Keratinocyte (primary cell): ENCODE measurements around the gene TAOK1. TPM values are rescaled to one million over a fixed set of nuclear protein-coding genes. Genes with fewer than 3 reads are reported as not detected.

Source experiments
- DNase-seq: peaks from one replicate; pipeline ENCODE4 v3.0.0-alpha.2; 2011; ENCODE audit warnings: low read depth, missing footprints, low spot score
- FAIRE-seq: peaks from 2 replicates; lab custom pipeline; 2011; peaks lifted over from hg19 to GRCh38; lab: Jason Lieb, UNC
- H2AFZ ChIP-seq: 2 replicates; pipeline ENCODE4 v1.6.0; 2012; ENCODE audit warnings: low read length, control low read depth, inconsistent platforms; ENCODE audit not compliant: control insufficient read depth
- H3K27ac ChIP-seq: 2 replicates; pipeline ENCODE4 v1.5.1; 2011; ENCODE audit warnings: low read length; ENCODE audit not compliant: control insufficient read depth, insufficient read depth
- H3K27me3 ChIP-seq: 3 replicates; pipeline ENCODE4 v1.6.0; 2011; ENCODE audit warnings: low read length; ENCODE audit not compliant: control insufficient read depth, insufficient read depth; ENCODE audit errors: extremely low read depth
- H3K36me3 ChIP-seq, 2 experiments: 2 replicates in 1 of 2; 3 replicates in 1 of 2; pipeline ENCODE4 v1.5.1; 2011; ENCODE audit warnings: low read length in 2 of 2, mild to moderate bottlenecking in 1 of 2; ENCODE audit not compliant: control insufficient read depth in 2 of 2, insufficient read depth in 2 of 2; ENCODE audit errors: extremely low read depth in 1 of 2
- H3K4me1 ChIP-seq: 3 replicates; pipeline ENCODE4 v1.5.1; 2011; ENCODE audit warnings: low read length; ENCODE audit not compliant: control insufficient read depth, insufficient read depth; ENCODE audit errors: extremely low read depth
- H3K4me2 ChIP-seq: 3 replicates; pipeline ENCODE4 v1.6.0; 2011; ENCODE audit warnings: low read depth, low read length; ENCODE audit not compliant: control insufficient read depth, insufficient read depth; ENCODE audit errors: extremely low read depth
- H3K4me3 ChIP-seq, 3 experiments: fragments of 200-600 bp in 1 of 3; sonication (generic) in 1 of 3; 2 replicates in 2 of 3; 3 replicates in 1 of 3; pipeline ENCODE4 v1.5.1; 2011 to 2016; ENCODE audit warnings: low read length in 3 of 3, mild to moderate bottlenecking in 3 of 3, control low read depth in 2 of 3, inconsistent platforms in 1 of 3, low read depth in 1 of 3, mixed read lengths in 1 of 3, mixed run types in 1 of 3, moderate library complexity in 1 of 3; ENCODE audit not compliant: control insufficient read depth in 2 of 3, insufficient read depth in 2 of 3; ENCODE audit errors: extremely low read depth in 1 of 3
- H3K79me2 ChIP-seq: 2 replicates; pipeline ENCODE4 v1.6.0; 2012; ENCODE audit warnings: low read length; ENCODE audit not compliant: control insufficient read depth, insufficient read depth
- H3K9ac ChIP-seq: 3 replicates; pipeline ENCODE4 v1.6.0; 2011; ENCODE audit warnings: low read length; ENCODE audit not compliant: control insufficient read depth, insufficient read depth; ENCODE audit errors: extremely low read depth
- H3K9me1 ChIP-seq: 3 replicates; pipeline ENCODE4 v1.6.0; 2011; ENCODE audit warnings: low read length; ENCODE audit not compliant: control insufficient read depth, insufficient read depth; ENCODE audit errors: extremely low read depth
- H3K9me3 ChIP-seq: 2 replicates; pipeline ENCODE4 v1.5.1; 2012; ENCODE audit warnings: low read depth, low read length; ENCODE audit not compliant: control insufficient read depth
- H4K20me1 ChIP-seq: 3 replicates; pipeline ENCODE4 v1.6.0; 2011; ENCODE audit warnings: low read length; ENCODE audit not compliant: control insufficient read depth, insufficient read depth; ENCODE audit errors: extremely low read depth
- CTCF ChIP-seq, 3 experiments: IDR thresholded peaks in 1 of 3; conservative IDR thresholded peaks in 1 of 3; optimal IDR thresholded peaks in 1 of 3; 2 replicates in 2 of 3; 3 replicates in 1 of 3; pipeline versions ENCODE3 to v1.5.1; 2011; ENCODE audit warnings: low read length in 3 of 3, mild to moderate bottlenecking in 3 of 3, moderate library complexity in 2 of 3, control low read depth in 1 of 3, inconsistent platforms in 1 of 3; ENCODE audit not compliant: insufficient read depth in 2 of 3; ENCODE audit errors: extremely low read depth in 1 of 3
- EZH2 ChIP-seq: IDR thresholded peaks from one replicate; pipeline ENCODE4 v1.6.1; 2012; ENCODE audit warnings: inconsistent platforms, mild to moderate bottlenecking, low read length, moderate library complexity
- dilution Hi-C: fragments of 300-500 bp; cut with MboI; formaldehyde crosslinking; loops from one replicate; pipeline ENCODE4 v1.7.0; 2020; ENCODE audit warnings: low sequenced_read_pairs; ENCODE audit not compliant: extremely low pct_ligation_motif_present
- polyA plus RNA-seq, 5 experiments: library from polyadenylated mRNA; depleted of rRNA in 3 of 5; stranded (reverse) in 3 of 5; stranded (forward) in 1 of 5; unstranded in 1 of 5; fragments of >200 nt; gene quantifications; 1 replicate in 1 of 5; 2 replicates in 3 of 5; 3 replicates in 1 of 5; pipeline versions ENCODE4 v1.2.1 to v1.2.3, GENCODE V29; 2011 to 2012; ENCODE audit warnings: missing spikeins in 2 of 5, low read depth in 1 of 5, low replicate concordance in 1 of 5

TAOK1 gene
- polyA plus RNA-seq, 1 donor (not counting 4 experiments of a cell fraction or from before 2014, with no cell fraction given): 26.7 TPM

GRCh38 chr17:29412780-29413565 lies 22.8 kb downstream of the TAOK1 start:
- Histone ChIP-seq H3K9me3 (no peaks in the 10 kb centered on the region), H3K27me3 (no peaks in the 10 kb centered on the region), H3K4me2 (peak overlapping the region; percentile 70), H3K36me3 (peaks cover 0 to 1% of the 10 kb centered on the region in 2 experiments), H3K9ac (peak overlapping the region; percentile 3), H3K9me1 (peaks cover 3% of the 10 kb centered on the region), H3K4me1 (peaks cover 16% of the 10 kb centered on the region), H4K20me1 (peaks cover 4% of the 10 kb centered on the region), H3K4me3 (peak overlapping the region in 1 of 3 experiments; percentile 7), H3K79me2 (peaks cover 92% of the 10 kb centered on the region), H2AFZ (no peak overlapping the region), H3K27ac (peak overlapping the region; percentile 25)
- peak; percentile 28 for DNase-seq
- TF ChIP-seq CTCF (optimal IDR thresholded peaks at IDR 0.05 in 1 of 3, IDR thresholded peaks at IDR 0.05 in 1 of 3, conservative IDR thresholded peaks at IDR 0.05 in 1 of 3; ENCODE audit: extremely low read depth in 1 of 3, insufficient read depth in 2 of 3, low read length in 3 of 3) (no peak), EZH2 (no peak)
- dilution Hi-C loops: no loop called here
- peak; percentile 71 for FAIRE-seq

GRCh38 chr17:29420128-29420527 lies 30.0 kb downstream of the TAOK1 start:
- Histone ChIP-seq H3K4me3 (no peak overlapping the region), H3K9me3 (no peaks in the 10 kb centered on the region), H3K9me1 (no peaks in the 10 kb centered on the region), H3K4me1 (peaks cover 2% of the 10 kb centered on the region), H3K27me3 (no peaks in the 10 kb centered on the region), H3K4me2 (no peak overlapping the region), H4K20me1 (no peaks in the 10 kb centered on the region), H3K79me2 (peaks cover 87% of the 10 kb centered on the region), H3K9ac (no peak overlapping the region), H2AFZ (no peak overlapping the region), H3K27ac (no peak overlapping the region), H3K36me3 (peaks cover 0 to 4% of the 10 kb centered on the region in 2 experiments)
- FAIRE-seq (no peak), DNase-seq (no peak)
- TF ChIP-seq CTCF (optimal IDR thresholded peaks at IDR 0.05 in 1 of 3, IDR thresholded peaks at IDR 0.05 in 1 of 3, conservative IDR thresholded peaks at IDR 0.05 in 1 of 3; ENCODE audit: extremely low read depth in 1 of 3, insufficient read depth in 2 of 3, low read length in 3 of 3) (no peak), EZH2 (no peak)
- dilution Hi-C loops: no loop called here
